Left kidney (tissue), 2 donors: Measurements from ENCODE around the gene TSPEAR. TPM values are rescaled to one million over a fixed set of nuclear protein-coding genes. Genes with fewer than 3 reads are reported as not detected.
"Not testable (repeated sequence)": the region's sequence is repeated elsewhere in the genome, so short reads cannot be mapped to it uniquely, and the experiment has no call there.

ENCODE experiments used
- DNase-seq: peaks from one replicate; pipeline ENCODE4 v3.0.0-alpha.2; 2013
- polyA plus RNA-seq: library from polyadenylated mRNA; unstranded; fragments of 120-200 nt; gene quantifications from one replicate; pipeline ENCODE4 v1.2.1, GENCODE V29; 2013; ENCODE audit not compliant: insufficient read length

TSPEAR gene
- polyA plus RNA-seq, 1 donor = 0.96 TPM

GRCh38 chr21:44484498-44485253, 226.7 kb downstream of the TSPEAR start:
- DNase-seq = no peak

GRCh38 chr21:44483288-44484237, 227.8 kb downstream of the TSPEAR start:
- no peak for DNase-seq

GRCh38 chr21:44482581-44483287, 228.6 kb downstream of the TSPEAR start:
- DNase-seq = no peak

GRCh38 chr21:44480200-44481053, 230.9 kb downstream of the TSPEAR start:
- no peak for DNase-seq

GRCh38 chr21:44479556-44480199, 231.7 kb downstream of the TSPEAR start:
- not testable (repeated sequence) for DNase-seq

- DNase-seq = no peak
Measured at GRCh38 chr21:44478801-44479167, 232.6 kb downstream of the TSPEAR start.

- DNase-seq = no peak
Measured at GRCh38 chr21:44478124-44478800, 233.1 kb downstream of the TSPEAR start.

GRCh38 chr21:44477712-44478111, 233.7 kb downstream of the TSPEAR start:
- DNase-seq = no peak

- DNase-seq = no peak
Measured at GRCh38 chr21:44477131-44477530, 234.2 kb downstream of the TSPEAR start.

GRCh38 chr21:44475266-44475845, 236.0 kb downstream of the TSPEAR start:
- DNase-seq = no peak

GRCh38 chr21:44473915-44474555, 237.3 kb downstream of the TSPEAR start:
- DNase-seq = no peak

- DNase-seq = no peak
Measured at GRCh38 chr21:44471996-44472395, 239.4 kb downstream of the TSPEAR start.

- no peak for DNase-seq
Measured at GRCh38 chr21:44471341-44471740, 240.0 kb downstream of the TSPEAR start.

GRCh38 chr21:44467859-44468195, 243.5 kb downstream of the TSPEAR start:
- no peak for DNase-seq

- DNase-seq = no peak
Measured at GRCh38 chr21:44466996-44467858, 244.1 kb downstream of the TSPEAR start.

GRCh38 chr21:44466351-44466954, 244.9 kb downstream of the TSPEAR start:
- DNase-seq = no peak

GRCh38 chr21:44464351-44464750, 247.0 kb downstream of the TSPEAR start:
- DNase-seq = no peak

GRCh38 chr21:44463724-44464123, 247.6 kb downstream of the TSPEAR start:
- no peak for DNase-seq
